A549 (cell line): ENCODE results near the gene RPAIN. TPM values are rescaled to one million over a fixed set of nuclear protein-coding genes. Genes with fewer than 3 reads are reported as not detected.
"Not testable (repeated sequence)": the region's sequence is repeated elsewhere in the genome, so short reads cannot be mapped to it uniquely, and the experiment has no call there.

Experiments used
- ATAC-seq, 2 experiments: fragments of 200-7000 bp in 1 of 2; fragments of >200 bp in 1 of 2; cut with Nextera tagmentation in 1 of 2; cut with Tn5 transposase in 1 of 2; 3 replicates each; pipeline versions ENCODE4 v1.8.0 to v1.9.1; 2018 to 2020; ENCODE audit warnings: mild to moderate bottlenecking in 1 of 2, moderate library complexity in 1 of 2
- CTCF ChIA-PET: fragments of 300-600 bp; sonication (Branson Sonifier 250); formaldehyde crosslinking; extraction: SDS; loops from one replicate; lab custom pipeline; 2021; ENCODE audit warnings: antibody characterized with exemption, inconsistent platforms; lab: Yijun Ruan, JAX
- POLR2A ChIA-PET: fragments of 350-600 bp; formaldehyde crosslinking; extraction: SDS; loops from one replicate; lab custom pipeline; 2021; ENCODE audit warnings: antibody characterized with exemption, inconsistent platforms; lab: Yijun Ruan, JAX
- DNase-seq, 2 experiments: peaks; one replicate each; pipeline versions ENCODE4 v3.0.0 to v3.0.0-alpha.2; 2011 to 2016; ENCODE audit warnings: low read depth in 1 of 2, low spot score in 1 of 2
- FAIRE-seq: peaks from 2 replicates; lab custom pipeline; 2011; peaks lifted over from hg19 to GRCh38; lab: Jason Lieb, UNC
- H3K27ac ChIP-seq, 2 experiments: fragments of >200 bp; sonication (Bioruptor Twin); formaldehyde crosslinking; 3 replicates each; pipeline ENCODE4 v1.5.1; 2016 to 2017
- H3K4me1 ChIP-seq: fragments of >200 bp; sonication (Bioruptor Twin); formaldehyde crosslinking; 3 replicates; pipeline ENCODE4 v1.6.1; 2016
- H3K4me2 ChIP-seq: fragments of >200 bp; sonication (Bioruptor Twin); formaldehyde crosslinking; 3 replicates; pipeline ENCODE4 v1.6.1; 2016
- H3K4me3 ChIP-seq: fragments of >200 bp; sonication (Bioruptor Twin); formaldehyde crosslinking; 3 replicates; pipeline ENCODE4 v1.5.1; 2016
- H3K9me3 ChIP-seq: fragments of >200 bp; sonication (Bioruptor Twin); formaldehyde crosslinking; 3 replicates; pipeline ENCODE4 v1.6.1; 2016
- CBX2 ChIP-seq: fragments of 200-600 bp; sonication (generic); IDR thresholded peaks from 2 replicates; pipeline ENCODE4 v1.6.1; 2016; ENCODE audit warnings: low read depth, mild to moderate bottlenecking, borderline replicate concordance
- CHD2 ChIP-seq: fragments of 150-350 bp; IDR thresholded peaks from 2 replicates; pipeline ENCODE4 v1.6.1; 2014; ENCODE audit warnings: low read length; ENCODE audit not compliant: partially characterized antibody
- CTCF ChIP-seq: fragments of >200 bp; sonication (Bioruptor Twin); formaldehyde crosslinking; IDR thresholded peaks from 3 replicates; pipeline ENCODE4 v1.5.1; 2016
- EHMT2 ChIP-seq: fragments of 200-600 bp; sonication (generic); IDR thresholded peaks from 2 replicates; pipeline ENCODE4 v1.6.1; 2016; ENCODE audit warnings: antibody characterized with exemption, low read depth, mild to moderate bottlenecking, moderate library complexity
- FOSB ChIP-seq: fragments of 250-450 bp; sonication (Bioruptor Pico); IDR thresholded peaks from 2 replicates; pipeline ENCODE4 v1.5.0; 2020; ENCODE audit warnings: mild to moderate bottlenecking, moderate library complexity
- GATA3 ChIP-seq: IDR thresholded peaks from 2 replicates; pipeline ENCODE4 v1.6.1; 2012; ENCODE audit warnings: borderline replicate concordance
- KDM1A ChIP-seq: fragments of 200-600 bp; sonication (generic); IDR thresholded peaks from 2 replicates; pipeline ENCODE4 v1.6.1; 2016; ENCODE audit warnings: low read depth, mild to moderate bottlenecking
- MAZ ChIP-seq: fragments of 150-350 bp; IDR thresholded peaks from 2 replicates; pipeline ENCODE4 v1.6.1; 2014; ENCODE audit warnings: antibody characterized with exemption, low read depth, low read length, borderline replicate concordance
- NPAS2 ChIP-seq: fragments of 250-450 bp; sonication (Bioruptor Pico); IDR thresholded peaks from 2 replicates; pipeline ENCODE4 v1.8.0; 2022; ENCODE audit warnings: mild to moderate bottlenecking, moderate library complexity, borderline replicate concordance
- POLR2A ChIP-seq: IDR thresholded peaks from 2 replicates; pipeline ENCODE4 v1.6.1; 2012; ENCODE audit warnings: mild to moderate bottlenecking, low read length
- POLR2AphosphoS2 ChIP-seq: conservative IDR thresholded peaks from 2 replicates; pipeline ENCODE4 v1.6.1; 2012; ENCODE audit warnings: low read length, improper control_type of control experiment, inconsistent platforms
- RAD21 ChIP-seq, 2 experiments: fragments of >200 bp in 1 of 2; sonication (Bioruptor Twin) in 1 of 2; formaldehyde crosslinking in 1 of 2; IDR thresholded peaks in 1 of 2; conservative IDR thresholded peaks in 1 of 2; 2 replicates in 1 of 2; 3 replicates in 1 of 2; pipeline ENCODE4 v1.6.1; 2012 to 2018; ENCODE audit warnings: inconsistent platforms in 1 of 2
- RCOR1 ChIP-seq: fragments of 150-350 bp; IDR thresholded peaks from 2 replicates; pipeline ENCODE4 v1.6.1; 2014; ENCODE audit warnings: antibody characterized with exemption, low read length, low read depth
- TFCP2L1 ChIP-seq: fragments of 250-450 bp; sonication (Bioruptor Pico); IDR thresholded peaks from 2 replicates; pipeline ENCODE4 v1.5.0; 2021; ENCODE audit warnings: mild to moderate bottlenecking
- ZC3H11A ChIP-seq: fragments of 450-650 bp; IDR thresholded peaks from 2 replicates; pipeline ENCODE4 v1.6.1; 2014; ENCODE audit warnings: antibody characterized with exemption, mild to moderate bottlenecking
- ZFP36 ChIP-seq: fragments of 450-650 bp; IDR thresholded peaks from 2 replicates; pipeline ENCODE4 v1.6.1; 2014; ENCODE audit warnings: borderline replicate concordance; ENCODE audit not compliant: partially characterized antibody
- ZNF302 ChIP-seq: fragments of 250-450 bp; sonication (Bioruptor Pico); IDR thresholded peaks from 2 replicates; pipeline ENCODE4 v1.9.0; 2021; ENCODE audit warnings: inconsistent platforms, mild to moderate bottlenecking, moderate library complexity
- WGBS: methylation state at CpG from one replicate; pipeline ENCODE4 v1.1.6; 2017; ENCODE audit errors: missing lambda C conversion rate; 5-methylcytosine and 5-hydroxymethylcytosine counted together
- polyA plus RNA-seq, 4 experiments: library from polyadenylated mRNA; depleted of rRNA in 3 of 4; stranded (reverse); fragments of >200 nt; fragmentation: RNase III in 1 of 4; extraction: RNeasy Plus Mini Kit Qiagen cat#74134 plus additional on column Dnase treatment in 1 of 4; gene quantifications; 2 replicates in 3 of 4; 3 replicates in 1 of 4; pipeline ENCODE4 v1.2.3, GENCODE V29; 2011 to 2017

RPAIN gene
- polyA plus RNA-seq, 2 of the 4 experiments (the other 2 are of a cell fraction): 67.6 to 71.9 TPM

DNA sequence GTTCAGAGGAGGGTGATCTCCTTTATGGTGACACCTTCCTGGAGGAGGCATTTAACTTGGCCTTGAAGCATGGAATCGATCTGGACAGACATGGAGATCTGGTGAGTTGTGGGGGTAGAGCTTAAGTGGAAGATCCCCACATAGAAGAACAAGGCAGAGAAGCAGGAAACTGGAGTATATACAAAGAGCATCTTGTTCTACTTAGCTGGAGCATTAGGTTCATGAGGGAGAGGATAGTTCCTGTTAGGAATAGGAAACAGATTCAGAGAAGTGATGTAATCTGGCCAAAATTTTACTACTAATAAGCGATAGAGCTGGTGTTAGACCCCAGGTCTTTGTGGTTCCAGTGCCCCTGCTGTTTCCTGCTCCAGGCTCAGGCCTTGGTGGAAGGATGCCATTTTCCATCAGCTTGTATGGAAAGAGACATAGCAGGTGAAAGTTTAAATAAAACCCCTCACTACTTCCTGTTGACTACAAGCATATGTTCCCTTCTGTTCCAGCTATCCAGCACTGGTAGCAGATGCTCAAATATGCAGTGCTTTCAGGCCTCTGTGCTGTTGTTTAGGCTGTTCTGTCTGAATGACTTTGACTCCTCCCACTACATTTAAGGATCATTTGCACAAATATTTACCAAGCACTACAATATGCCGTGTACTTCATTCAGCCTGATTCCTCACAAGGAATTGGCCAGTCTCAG lies 9.4 kb downstream of the RPAIN start:
- 75% methylated on average over 3 of the region's 3 CpGs for WGBS
- DNase-seq: no peak
- H3K4me3 ChIP-seq: no peak overlapping the region
- ChIA-PET CTCF (interaction anchor here (1.3 to 9.3 kb wide), 3 partner anchors 10 to 11 kb away, joined by 3 to 178 read pairs (median 4); partner anchors contain the start of genes C1QBP and NUP88), POLR2A (interaction anchor here (0.9 to 1.9 kb wide), 2 partner anchors 10 kb away, joined by 4 to 8 read pairs; partner anchors contain the start of genes C1QBP, NUP88 and RPAIN)
- TF ChIP-seq POLR2AphosphoS2 (no peak), MAZ (no peak), CBX2 (no peak), ZFP36 (no peak), NPAS2 (CRISPR knock-in tag) (no peak), GATA3 (no peak), CHD2 (no peak), ZNF302 (CRISPR knock-in tag) (no peak), KDM1A (no peak), EHMT2 (no peak), RCOR1 (no peak), ZC3H11A (no peak), POLR2A (no peak), TFCP2L1 (no peak), FOSB (no peak)
- H3K4me1 ChIP-seq: no peaks in the 10 kb centered on the region
- H3K4me2 ChIP-seq: no peak overlapping the region
- no peak for ATAC-seq
- H3K27ac ChIP-seq: no peak overlapping the region
- no peaks in the 10 kb centered on the region for H3K9me3 ChIP-seq
- FAIRE-seq: no peak

DNA sequence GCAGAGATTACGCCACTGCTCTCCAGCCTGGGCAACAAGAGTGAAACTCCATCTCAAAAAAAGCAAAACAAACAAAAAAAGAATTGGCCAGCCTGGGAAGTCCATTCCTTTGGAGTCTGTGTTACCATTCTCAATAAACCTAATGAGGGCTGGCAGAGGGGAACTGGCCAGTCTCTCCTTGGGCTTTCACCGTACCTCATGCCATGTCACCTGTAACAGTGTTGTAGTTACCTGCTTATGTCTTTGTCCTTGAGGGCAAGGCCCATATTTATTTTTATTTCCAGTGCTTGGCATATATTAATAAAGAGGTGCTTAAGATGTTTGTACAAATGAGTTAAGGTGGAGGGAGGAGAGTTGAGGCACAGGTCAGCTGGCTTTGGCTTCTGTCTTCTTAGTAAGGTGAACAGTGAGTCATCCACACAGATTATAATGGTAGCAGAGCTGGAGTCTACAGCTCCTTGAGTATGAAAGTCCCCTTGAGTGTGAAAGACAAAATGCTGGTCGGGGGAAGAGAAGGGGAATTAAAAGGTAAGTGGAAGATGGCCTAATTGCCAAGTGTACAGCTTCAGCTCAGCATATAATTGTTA lies 10.5 kb downstream of the RPAIN start:
- CTCF ChIA-PET: interaction anchor here (1.3 to 9.3 kb wide), 3 partner anchors 8 to 11 kb away, joined by 3 to 178 read pairs (median 5); partner anchors contain the start of genes C1QBP and NUP88
- POLR2A ChIA-PET: interaction anchor here (2.5 kb wide), 1 partner anchor 11 kb away, joined by 18 read pairs; the partner anchor contains the start of genes NUP88 and RPAIN
- no peak overlapping the region for H3K4me3 ChIP-seq
- no peak overlapping the region for H3K27ac ChIP-seq
- H3K9me3 ChIP-seq: no peaks in the 10 kb centered on the region
- no peak for FAIRE-seq
- H3K4me1 ChIP-seq: peaks cover 5% of the 10 kb centered on the region; the same call in 1 of the 3 replicates
- no peak overlapping the region for H3K4me2 ChIP-seq
- no peak for DNase-seq
- 96% methylated on average over 3 of the region's 3 CpGs for WGBS
- TF ChIP-seq RAD21 (conservative IDR thresholded peaks at IDR 0.05 in 1 of 2, IDR thresholded peaks at IDR 0.05 in 1 of 2): no peak
- no peak for TF ChIP-seq TFCP2L1
- peak; percentile 11 to 20; a peak in 2 of 6 replicates for ATAC-seq

GRCh38 chr17:5431234-5431633 lies 11.3 kb downstream of the RPAIN start:
- 72% methylated on average over 5 of the region's 5 CpGs for WGBS
- DNase-seq (peak in 1 of 2 experiments; percentile 30), ATAC-seq (peak in 1 of 2 experiments; percentile 58; a peak in 3 of 6 replicates)
- not testable (repeated sequence) for FAIRE-seq, H3K4me3 ChIP-seq, H3K27ac ChIP-seq, H3K9me3 ChIP-seq, H3K4me1 ChIP-seq, H3K4me2 ChIP-seq
- TF ChIP-seq CTCF: 0 out of 3 replicates have a peak, but pooled peaks have one; percentile 15
- POLR2A ChIA-PET: interaction anchor here (2.5 kb wide), 1 partner anchor 12 kb away, joined by 18 read pairs; the partner anchor contains the start of genes NUP88 and RPAIN
- CTCF ChIA-PET: interaction anchor here (1.4 to 9.3 kb wide), 2 partner anchors 8 to 9 kb away, joined by 5 to 178 read pairs; partner anchors contain the start of gene C1QBP
